Hair follicle dermal papilla cell (primary cell): Measurements from ENCODE around the gene APPL2. TPM values are rescaled to one million over a fixed set of nuclear protein-coding genes. Genes with fewer than 3 reads are reported as not detected.

Experiments
- total RNA-seq: library from RNA; depleted of rRNA; stranded (reverse); fragments of >200 nt; gene quantifications from 2 replicates; pipeline ENCODE4 v1.2.3, GENCODE V29; 2012

APPL2 gene
- total RNA-seq = 91.0 and 96.9 TPM in 2 replicates

GRCh38 chr12:105235732-105236476, at the start of gene APPL2:
Gene APPL2, minus strand, starts transcription at chr12:105236174. Its CDS starts 162 bp downstream, at chr12:105236012.

Other genes starting within 250 kb of the APPL2 start
- 3.2 and 3.8 TPM in 2 replicates for gene NOPCHAP1, start 249.9 kb downstream of the APPL2 start, total RNA-seq
- 58.7 and 66.9 TPM in 2 replicates for gene ALDH1L2, start 151.7 kb downstream of the APPL2 start, total RNA-seq
- 122 and 137 TPM in 2 replicates for gene WASHC4, start 128.4 kb downstream of the APPL2 start, total RNA-seq
- 142 and 224 TPM in 2 replicates for gene C12orf75, start 94.5 kb upstream of the APPL2 start, total RNA-seq